ENCODE results near the gene DNAH3.

Gene DNAH3

GRCh38 chr16:21161211-21161610 lies 10.6 kb upstream of the DNAH3 start:
- TF ChIP-seq CTCF (conservative IDR thresholded peaks at IDR 0.05; ENCODE audit: low read depth, low read length), result no peak

GRCh38 chr16:21160276-21160675 lies 9.6 kb upstream of the DNAH3 start:
- Histone ChIP-seq H3K4me3 (IDR thresholded peaks at IDR 0.05; ENCODE audit: insufficient read depth, low read depth, low read length) (no peak overlapping the region), H3K4me2 (no peak overlapping the region), H3K27me3 (ENCODE audit: insufficient read depth, low read depth) (no peaks in the 10 kb centered on the region), H3K9ac (no peak overlapping the region), H3K36me3 (ENCODE audit: insufficient read depth) (no peaks in the 10 kb centered on the region), H2AFZ (ENCODE audit: low read depth) (no peak overlapping the region), H3K4me1 (ENCODE audit: low read depth, poor library complexity, severe bottlenecking) (peaks cover 7% of the 10 kb centered on the region), H3K79me2 (ENCODE audit: insufficient read depth, low read depth) (no peaks in the 10 kb centered on the region), H4K20me1 (ENCODE audit: insufficient read depth) (no peaks in the 10 kb centered on the region), H3K27ac (no peak overlapping the region)
- no peak for TF ChIP-seq CTCF (conservative IDR thresholded peaks at IDR 0.05; ENCODE audit: low read depth, low read length)

More at GRCh38 chr16:21161211-21161610, 10.6 kb upstream of the DNAH3 start:
- Histone ChIP-seq H3K4me1 (ENCODE audit: low read depth, poor library complexity, severe bottlenecking) (peaks cover 7% of the 10 kb centered on the region), H3K4me2 (no peak overlapping the region), H3K27me3 (ENCODE audit: insufficient read depth, low read depth) (no peaks in the 10 kb centered on the region), H3K4me3 (IDR thresholded peaks at IDR 0.05; ENCODE audit: insufficient read depth, low read depth, low read length) (no peak overlapping the region), H3K36me3 (ENCODE audit: insufficient read depth) (no peaks in the 10 kb centered on the region), H4K20me1 (ENCODE audit: insufficient read depth) (no peaks in the 10 kb centered on the region), H3K79me2 (ENCODE audit: insufficient read depth, low read depth) (no peaks in the 10 kb centered on the region), H2AFZ (ENCODE audit: low read depth) (no peak overlapping the region), H3K27ac (no peak overlapping the region), H3K9ac (no peak overlapping the region)

GRCh38 chr16:21159281-21159951 lies 8.8 kb upstream of the DNAH3 start:
- Histone ChIP-seq H3K4me1 (ENCODE audit: low read depth, poor library complexity, severe bottlenecking) (peaks cover 7% of the 10 kb centered on the region), H3K27me3 (ENCODE audit: insufficient read depth, low read depth) (no peaks in the 10 kb centered on the region), H3K4me2 (peak overlapping the region; percentile 91; the same call in 1 of the 2 replicates), H3K4me3 (IDR thresholded peaks at IDR 0.05; ENCODE audit: insufficient read depth, low read depth, low read length) (no peak overlapping the region), H3K36me3 (ENCODE audit: insufficient read depth) (no peaks in the 10 kb centered on the region), H4K20me1 (ENCODE audit: insufficient read depth) (no peaks in the 10 kb centered on the region), H3K9ac (no peak overlapping the region), H3K79me2 (ENCODE audit: insufficient read depth, low read depth) (no peaks in the 10 kb centered on the region), H3K27ac (no peak overlapping the region), H2AFZ (ENCODE audit: low read depth) (peak overlapping the region; percentile 100; the same call in 1 of the 2 replicates)
- TF ChIP-seq CTCF (conservative IDR thresholded peaks at IDR 0.05; ENCODE audit: low read depth, low read length), result no peak

GRCh38 chr16:21158208-21159110 lies 7.8 kb upstream of the DNAH3 start, which contains the start of gene LDAF1:
Gene LDAF1, plus strand, starts transcription at chr16:21158674. Its CDS starts 2,509 bp downstream, at chr16:21161183.
- Histone ChIP-seq H3K79me2 (ENCODE audit: insufficient read depth, low read depth) (no peaks in the 10 kb centered on the region), H3K27ac (no peak within 1 kb of the TSS), H3K4me1 (ENCODE audit: low read depth, poor library complexity, severe bottlenecking) (peaks cover 7% of the 10 kb centered on the region), H3K4me2 (peak within 1 kb of the TSS; percentile 91), H3K27me3 (ENCODE audit: insufficient read depth, low read depth) (no peaks in the 10 kb centered on the region), H3K4me3 (IDR thresholded peaks at IDR 0.05; ENCODE audit: insufficient read depth, low read depth, low read length) (no peak within 1 kb of the TSS), H3K9ac (peak within 1 kb of the TSS; percentile 43; the same call in 1 of the 2 replicates), H2AFZ (ENCODE audit: low read depth) (peak within 1 kb of the TSS; percentile 100), H3K36me3 (ENCODE audit: insufficient read depth) (no peaks in the 10 kb centered on the region), H4K20me1 (ENCODE audit: insufficient read depth) (no peaks in the 10 kb centered on the region)
- TF ChIP-seq CTCF (conservative IDR thresholded peaks at IDR 0.05; ENCODE audit: low read depth, low read length), result no peak
